GM18870 (cell line): ENCODE measurements around the gene TTLL4.
"Not testable (repeated sequence)": the region's sequence is repeated elsewhere in the genome, so short reads cannot be mapped to it uniquely, and the experiment has no call there.

Experiments
- ATAC-seq: cut with Tn5 transposase; IDR thresholded peaks from one replicate; pipeline ENCODE4 v1.9.1; 2021; ENCODE audit warnings: moderate library complexity; ENCODE audit not compliant: unreplicated experiment

TTLL4 gene

GRCh38 chr2:218710687-218711549 is at the start of gene TTLL4:
Gene TTLL4, plus strand, starts transcription at chr2:218710835. Its CDS starts 26,842 bp downstream, at chr2:218737677.
- peak; percentile 69 for ATAC-seq

GRCh38 chr2:218662377-218662776 is 48.3 kb upstream of the TTLL4 start:
- ATAC-seq = no peak

- no peak for ATAC-seq
Observed at GRCh38 chr2:218662827-218663226, 47.8 kb upstream of the TTLL4 start.

- ATAC-seq = no peak
Observed at GRCh38 chr2:218663901-218664300, 46.7 kb upstream of the TTLL4 start.

- no peak for ATAC-seq
Observed at GRCh38 chr2:218664653-218665052, 46.0 kb upstream of the TTLL4 start.

- no peak for ATAC-seq
Observed at GRCh38 chr2:218671097-218671653, 39.5 kb upstream of the TTLL4 start.

GRCh38 chr2:218671654-218672566 is 38.7 kb upstream of the TTLL4 start, which contains the start of the genes RNF25 and STK36:
Gene RNF25, minus strand, starts transcription at chr2:218672002. Its CDS starts 32 bp downstream, at chr2:218671970.
Gene STK36, plus strand, starts transcription at chr2:218672086. Its CDS starts 744 bp downstream, at chr2:218672830.
- ATAC-seq = peak; percentile 90

- no peak for ATAC-seq
Observed at GRCh38 chr2:218679119-218679518, 31.5 kb upstream of the TTLL4 start.

GRCh38 chr2:218680061-218680460 is 30.6 kb upstream of the TTLL4 start:
- ATAC-seq = no peak

GRCh38 chr2:218687400-218688060 is 23.1 kb upstream of the TTLL4 start:
- ATAC-seq = not testable (repeated sequence)

GRCh38 chr2:218691234-218691633 is 19.4 kb upstream of the TTLL4 start:
- no peak for ATAC-seq

- ATAC-seq = no peak
Observed at GRCh38 chr2:218694405-218695145, 16.1 kb upstream of the TTLL4 start.

GRCh38 chr2:218698885-218699284 is 11.8 kb upstream of the TTLL4 start:
- no peak for ATAC-seq

- ATAC-seq = no peak
Observed at GRCh38 chr2:218701806-218702205, 8.8 kb upstream of the TTLL4 start.

- ATAC-seq = no peak
Observed at GRCh38 chr2:218703341-218703740, 7.3 kb upstream of the TTLL4 start.

- peak; percentile 50 for ATAC-seq
Observed at GRCh38 chr2:218708086-218708485, 2.5 kb upstream of the TTLL4 start.

GRCh38 chr2:218709908-218710307 is 727 bp upstream of the TTLL4 start:
- ATAC-seq = no peak

- no peak for ATAC-seq
Observed at GRCh38 chr2:218710334-218710686, 325 bp upstream of the TTLL4 start.

GRCh38 chr2:218711550-218711929 is 905 bp downstream of the TTLL4 start:
- no peak for ATAC-seq

- ATAC-seq = no peak
Observed at GRCh38 chr2:218713922-218714321, 3.3 kb downstream of the TTLL4 start.
